Esophagus muscularis mucosa (tissue), 4 donors: ENCODE results near the gene CEP350. TPM values are rescaled to one million over a fixed set of nuclear protein-coding genes. Genes with fewer than 3 reads are reported as not detected.

ENCODE experiments used
- DNase-seq: peaks from one replicate; pipeline ENCODE4 v3.0.0-alpha.2; 2017; ENCODE audit errors: extremely low spot score
- H3K27ac ChIP-seq, 4 donors: fragments of 200-600 bp; sonication (generic); replicated peaks in 1 of 4; 1 replicate in 3 of 4; 2 replicates in 1 of 4; pipeline ENCODE4 v1.5.1; 2016 to 2019; ENCODE audit warnings: mild to moderate bottlenecking in 1 of 4
- H3K27me3 ChIP-seq, 4 donors: fragments of 200-600 bp; sonication (generic); one replicate each; pipeline versions ENCODE4 v1.5.1 to v1.6.0; 2016 to 2019
- H3K36me3 ChIP-seq, 4 donors: fragments of 200-600 bp; sonication (generic); one replicate each; pipeline ENCODE4 v1.5.1; 2016 to 2019
- H3K4me1 ChIP-seq, 4 donors: fragments of 200-600 bp; sonication (generic); one replicate each; pipeline ENCODE4 v1.5.1; 2016 to 2019
- H3K4me3 ChIP-seq, 4 donors: fragments of 200-600 bp; sonication (generic); 1 replicate in 2 of 4; 2 replicates in 2 of 4; pipeline ENCODE4 v1.5.1; 2016 to 2019; ENCODE audit warnings: mild to moderate bottlenecking in 4 of 4, moderate library complexity in 1 of 4
- H3K9me3 ChIP-seq, 4 donors: fragments of 200-600 bp; sonication (generic); 1 replicate in 3 of 4; 2 replicates in 1 of 4; pipeline ENCODE4 v1.5.1; 2016 to 2019
- EP300 ChIP-seq: sonication (generic); formaldehyde crosslinking; IDR thresholded peaks from one replicate; pipeline ENCODE4 v1.6.1; 2017; ENCODE audit warnings: antibody characterized with exemption
- POLR2A ChIP-seq: fragments of 450-650 bp; IDR thresholded peaks from one replicate; pipeline ENCODE4 v1.6.1; 2017; ENCODE audit warnings: antibody characterized with exemption, moderate library complexity, mild to moderate bottlenecking, low read depth
- POLR2AphosphoS5 ChIP-seq, 2 donors: sonication (generic); formaldehyde crosslinking; IDR thresholded peaks; one replicate each; pipeline ENCODE4 v1.6.1; 2017; ENCODE audit warnings: antibody characterized with exemption in 2 of 2
- WGBS: methylation state at CpG from one replicate; pipeline ENCODE4 v1.1.5; 2018; 5-methylcytosine and 5-hydroxymethylcytosine counted together
- intact Hi-C: fragments of 100-400 bp; cut with DNase I; formaldehyde crosslinking; loops from one replicate; pipeline ENCODE4 v1.15.1; 2023
- total RNA-seq, 4 donors: library from RNA; depleted of rRNA; stranded (reverse); fragments of >200 nt; gene quantifications; one replicate each; pipeline versions ENCODE4 v1.1.0 to v1.2.1, GENCODE V29; 2016
- TF ChIP-seq, protein P1 (sequence below), 3 experiments: fragments of 200-600 bp in 2 of 3; fragments of 450-650 bp in 1 of 3; sonication (generic) in 2 of 3; IDR thresholded peaks; one replicate each; pipeline ENCODE4 v1.5.1; 2017 to 2019; ENCODE audit warnings: antibody characterized with exemption in 3 of 3, mild to moderate bottlenecking in 2 of 3, moderate library complexity in 1 of 3

The CEP350 gene
- total RNA-seq, 4 donors from 2014 or later = 61.0 to 80.6 (median 65.1) TPM

DNA sequence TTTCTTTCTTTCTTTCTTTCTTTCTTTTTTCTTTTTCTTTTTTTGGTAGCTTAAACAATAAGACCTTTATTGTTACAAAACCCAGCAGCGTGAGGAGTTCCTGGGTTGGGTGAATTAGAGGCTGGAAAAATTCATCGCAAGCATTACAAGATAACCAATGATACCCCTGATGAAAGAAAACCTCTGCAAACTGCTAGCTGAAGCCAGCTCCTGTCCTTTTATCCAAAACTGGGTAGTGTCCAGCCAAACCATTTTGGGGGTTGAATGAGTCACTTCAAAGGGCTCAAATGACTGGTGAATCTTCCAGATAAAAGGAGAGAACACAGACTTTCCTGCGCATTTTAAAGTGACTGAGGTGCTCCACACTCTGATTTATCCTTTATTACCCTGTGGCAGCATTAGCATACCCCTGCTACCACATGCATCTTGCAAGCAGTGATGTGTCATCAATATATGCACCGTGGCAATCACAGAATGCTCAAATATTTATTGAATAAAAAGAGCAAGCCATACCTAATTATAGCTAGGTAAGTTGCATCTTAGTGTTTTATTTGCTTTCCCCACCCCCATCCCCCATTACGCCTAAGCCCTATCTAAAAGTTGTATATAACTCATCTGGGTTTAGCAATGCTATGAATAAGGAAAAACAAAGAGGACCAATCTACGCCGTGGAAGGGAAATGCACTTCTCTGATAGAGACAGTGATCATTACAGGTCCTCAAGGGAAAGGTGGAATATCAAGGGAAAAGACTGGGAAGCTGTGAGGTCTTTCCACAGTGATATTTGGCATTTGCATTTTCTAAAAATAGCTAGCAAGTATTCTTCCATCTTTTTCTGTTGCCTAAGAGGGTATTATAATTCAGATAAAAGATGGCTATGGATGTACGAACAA is 32.4 kb upstream of the CEP350 start:
- Histone ChIP-seq H3K4me3 (no peak overlapping the region), H3K27me3 (no peaks in the 10 kb centered on the region), H3K36me3 (peaks cover 14 to 47% (median 29%) of the 10 kb centered on the region in 4 donors), H3K4me1 (no peaks in the 10 kb centered on the region), H3K9me3 (no peaks in the 10 kb centered on the region), H3K27ac (no peak overlapping the region)
- WGBS = 86% methylated on average over 8 of the region's 8 CpGs
- TF ChIP-seq POLR2AphosphoS5 (IDR thresholded peaks at IDR 0.05) = no peak
- no peak for TF ChIP-seq POLR2A
- TF ChIP-seq EP300 = no peak
- TF ChIP-seq, protein P1, sequence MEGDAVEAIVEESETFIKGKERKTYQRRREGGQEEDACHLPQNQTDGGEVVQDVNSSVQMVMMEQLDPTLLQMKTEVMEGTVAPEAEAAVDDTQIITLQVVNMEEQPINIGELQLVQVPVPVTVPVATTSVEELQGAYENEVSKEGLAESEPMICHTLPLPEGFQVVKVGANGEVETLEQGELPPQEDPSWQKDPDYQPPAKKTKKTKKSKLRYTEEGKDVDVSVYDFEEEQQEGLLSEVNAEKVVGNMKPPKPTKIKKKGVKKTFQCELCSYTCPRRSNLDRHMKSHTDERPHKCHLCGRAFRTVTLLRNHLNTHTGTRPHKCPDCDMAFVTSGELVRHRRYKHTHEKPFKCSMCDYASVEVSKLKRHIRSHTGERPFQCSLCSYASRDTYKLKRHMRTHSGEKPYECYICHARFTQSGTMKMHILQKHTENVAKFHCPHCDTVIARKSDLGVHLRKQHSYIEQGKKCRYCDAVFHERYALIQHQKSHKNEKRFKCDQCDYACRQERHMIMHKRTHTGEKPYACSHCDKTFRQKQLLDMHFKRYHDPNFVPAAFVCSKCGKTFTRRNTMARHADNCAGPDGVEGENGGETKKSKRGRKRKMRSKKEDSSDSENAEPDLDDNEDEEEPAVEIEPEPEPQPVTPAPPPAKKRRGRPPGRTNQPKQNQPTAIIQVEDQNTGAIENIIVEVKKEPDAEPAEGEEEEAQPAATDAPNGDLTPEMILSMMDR (IDR thresholded peaks at IDR 0.05) = no peak
- no peak for DNase-seq
- intact Hi-C loops = no loop called here

DNA sequence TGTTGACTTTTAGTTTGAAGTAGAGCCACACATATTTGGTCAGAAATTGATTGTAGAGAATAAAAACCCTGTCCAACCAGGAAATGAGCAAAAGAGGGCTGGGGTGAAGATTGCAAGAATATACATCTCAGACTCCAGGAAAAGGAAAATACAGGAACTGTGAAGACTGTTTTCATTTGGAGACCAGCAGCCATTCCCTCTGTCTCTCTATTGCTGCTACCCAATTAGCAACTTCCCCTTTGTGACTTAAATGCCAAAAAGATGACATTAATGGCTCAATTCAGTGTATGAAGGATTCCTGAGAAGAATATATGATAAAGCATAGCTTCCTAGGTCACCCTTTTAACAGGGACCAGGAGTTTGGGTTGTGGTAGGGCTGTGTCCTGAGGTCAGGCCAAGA is 31.6 kb upstream of the CEP350 start:
- H3K36me3 ChIP-seq = peaks cover 6 to 39% (median 21%) of the 10 kb centered on the region in 4 donors
- TF ChIP-seq EP300 = no peak
- TF ChIP-seq POLR2A = no peak
- no peak for TF ChIP-seq POLR2AphosphoS5 (IDR thresholded peaks at IDR 0.05)
- TF ChIP-seq, protein P1 (IDR thresholded peaks at IDR 0.05) = no peak
- DNase-seq = no peak
- H3K4me1 ChIP-seq = no peaks in the 10 kb centered on the region
- intact Hi-C loops = no loop called here
- no peaks in the 10 kb centered on the region for H3K9me3 ChIP-seq
- H3K27ac ChIP-seq = no peak overlapping the region
- no peak overlapping the region for H3K4me3 ChIP-seq
- H3K27me3 ChIP-seq = no peaks in the 10 kb centered on the region

DNA sequence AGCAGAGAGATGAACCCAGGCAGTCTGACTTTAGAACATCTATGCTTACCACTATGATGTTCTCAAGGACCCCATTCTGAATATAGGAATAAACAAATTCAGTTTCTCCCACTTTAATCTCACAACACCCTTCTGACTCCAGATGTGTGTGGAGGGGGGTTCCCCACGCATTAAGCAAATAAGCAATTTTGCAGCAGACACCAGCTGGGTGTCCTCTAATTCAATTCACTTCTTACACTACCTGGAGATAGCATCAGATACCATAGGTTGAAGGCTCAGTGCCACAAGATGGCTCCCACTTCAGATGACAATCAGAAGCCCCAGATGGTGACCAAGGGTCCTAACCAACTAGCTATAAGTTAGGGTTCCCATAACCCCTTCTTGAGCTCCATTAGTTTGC is 30.3 kb upstream of the CEP350 start:
- Histone ChIP-seq H3K27ac (no peak overlapping the region), H3K4me1 (no peaks in the 10 kb centered on the region), H3K4me3 (no peak overlapping the region), H3K9me3 (no peaks in the 10 kb centered on the region), H3K27me3 (no peaks in the 10 kb centered on the region), H3K36me3 (peaks cover 0 to 27% (median 9%) of the 10 kb centered on the region in 4 donors)
- WGBS = 75% methylated on average over 1 of the region's 1 CpG
- TF ChIP-seq POLR2A = no peak
- TF ChIP-seq POLR2AphosphoS5 (IDR thresholded peaks at IDR 0.05) = no peak
- TF ChIP-seq EP300 = no peak
- TF ChIP-seq, protein P1 (IDR thresholded peaks at IDR 0.05) = no peak
- no peak for DNase-seq
- intact Hi-C loops = no loop called here

DNA sequence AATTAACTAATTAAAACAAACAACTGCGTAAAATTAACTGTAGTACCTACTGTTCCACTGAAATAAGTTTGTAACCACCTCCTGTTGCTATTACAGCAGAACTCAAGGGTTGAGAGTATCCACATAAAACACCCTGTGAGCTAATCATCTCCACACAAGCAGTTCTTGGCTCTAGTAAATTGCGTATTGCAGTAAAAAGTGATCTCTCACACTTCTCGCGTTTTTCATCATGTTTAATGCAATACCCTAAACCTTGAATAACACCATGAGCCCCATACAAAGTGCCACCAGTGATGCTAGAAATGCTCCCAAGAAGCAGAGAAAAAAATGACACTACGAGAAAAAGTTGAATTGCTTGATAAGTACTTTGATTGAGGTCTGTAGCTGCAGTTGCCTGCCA is 29.3 kb upstream of the CEP350 start:
- TF ChIP-seq POLR2AphosphoS5 (IDR thresholded peaks at IDR 0.05) (no peak), POLR2A (no peak), EP300 (no peak)
- TF ChIP-seq, protein P1 (IDR thresholded peaks at IDR 0.05) = no peak
- Histone ChIP-seq H3K4me3 (no peak overlapping the region), H3K9me3 (no peaks in the 10 kb centered on the region), H3K27me3 (no peaks in the 10 kb centered on the region), H3K36me3 (peaks cover 0 to 17% (median 5%) of the 10 kb centered on the region in 4 donors), H3K27ac (no peak overlapping the region), H3K4me1 (no peaks in the 10 kb centered on the region)
- DNase-seq = no peak
- intact Hi-C loops = no loop called here
- WGBS = 93% methylated on average over 5 of the region's 5 CpGs
